HL-60 (cell line): ENCODE results near the gene ARL5C.

Source experiments
- DNase-seq, 2 experiments: peaks; one replicate each; pipeline ENCODE4 v3.0.0-alpha.2; 2010 to 2020; ENCODE audit warnings: low read depth in 1 of 2, low spot score in 1 of 2
- H3K27ac ChIP-seq: fragments of 250-450 bp; sonication (Bioruptor Pico); replicated peaks from 2 replicates; pipeline ENCODE4 v1.5.1; 2020; ENCODE audit warnings: mild to moderate bottlenecking, moderate library complexity
- H3K27me3 ChIP-seq: fragments of 250-450 bp; sonication (Bioruptor Pico); 2 replicates; pipeline ENCODE4 v1.5.1; 2021; ENCODE audit warnings: mild to moderate bottlenecking, moderate library complexity; ENCODE audit not compliant: insufficient read depth, poor library complexity, severe bottlenecking
- H3K4me3 ChIP-seq: replicated peaks from 2 replicates; pipeline ENCODE4 v1.5.1; 2011; ENCODE audit warnings: mild to moderate bottlenecking, control low read depth, low read length; ENCODE audit not compliant: insufficient read depth
- GABPA ChIP-seq: IDR thresholded peaks from 2 replicates; pipeline ENCODE4 v1.6.1; 2012; ENCODE audit warnings: low read depth
- POLR2AphosphoS5 ChIP-seq: IDR thresholded peaks from 2 replicates; pipeline ENCODE4 v1.6.1; 2012; ENCODE audit warnings: low read depth
- REST ChIP-seq: IDR thresholded peaks from 2 replicates; pipeline ENCODE4 v1.6.1; 2012; ENCODE audit warnings: low read depth; ENCODE audit not compliant: insufficient replicate concordance
- SPI1 ChIP-seq: IDR thresholded peaks from 2 replicates; pipeline ENCODE4 v1.6.1; 2012; ENCODE audit warnings: low read depth, mild to moderate bottlenecking, borderline replicate concordance
- TF ChIP-seq, protein P1 (sequence below): IDR thresholded peaks from one replicate; pipeline ENCODE4 v1.5.1; 2011; ENCODE audit warnings: low read length, control low read depth, inconsistent platforms; ENCODE audit not compliant: insufficient read depth

The ARL5C gene

DNA sequence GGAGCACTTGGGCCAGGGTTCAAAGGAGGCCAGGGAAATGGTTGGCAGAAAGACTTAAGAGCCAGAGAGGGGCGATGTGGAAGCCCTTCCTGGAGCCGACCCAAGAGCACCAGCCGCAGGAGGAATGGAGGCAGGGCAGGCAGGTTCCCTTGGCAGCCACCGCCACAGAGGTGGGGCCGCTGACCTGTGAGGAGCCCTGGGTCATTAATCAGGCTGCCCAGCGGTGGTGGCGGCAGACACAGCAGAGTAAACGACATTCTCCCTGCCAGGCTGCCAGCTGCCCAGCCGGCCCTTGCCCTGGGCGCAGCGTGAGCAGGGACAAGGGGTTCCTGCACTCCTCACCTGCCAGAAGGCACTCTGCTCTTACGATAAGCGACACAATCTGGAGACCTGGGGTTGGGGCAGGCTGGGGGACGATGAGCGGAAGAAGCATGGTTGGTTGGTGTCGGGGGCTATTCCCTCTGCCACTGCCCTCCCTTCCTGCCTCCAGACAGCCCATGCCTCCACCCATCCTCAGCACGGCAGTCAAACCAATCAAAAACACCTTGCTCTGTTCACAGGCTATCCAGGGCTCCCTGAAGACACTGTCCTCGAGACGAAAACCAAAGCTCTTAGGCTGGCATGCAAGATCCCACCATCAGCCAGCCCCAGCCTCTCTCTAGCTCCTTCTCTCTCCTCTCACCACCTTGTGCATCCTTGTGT lies 55.4 kb downstream of the ARL5C start:
- H3K4me3 ChIP-seq, result no peak overlapping the region
- no peak for DNase-seq
- no peak for TF ChIP-seq GABPA
- TF ChIP-seq, protein P1, sequence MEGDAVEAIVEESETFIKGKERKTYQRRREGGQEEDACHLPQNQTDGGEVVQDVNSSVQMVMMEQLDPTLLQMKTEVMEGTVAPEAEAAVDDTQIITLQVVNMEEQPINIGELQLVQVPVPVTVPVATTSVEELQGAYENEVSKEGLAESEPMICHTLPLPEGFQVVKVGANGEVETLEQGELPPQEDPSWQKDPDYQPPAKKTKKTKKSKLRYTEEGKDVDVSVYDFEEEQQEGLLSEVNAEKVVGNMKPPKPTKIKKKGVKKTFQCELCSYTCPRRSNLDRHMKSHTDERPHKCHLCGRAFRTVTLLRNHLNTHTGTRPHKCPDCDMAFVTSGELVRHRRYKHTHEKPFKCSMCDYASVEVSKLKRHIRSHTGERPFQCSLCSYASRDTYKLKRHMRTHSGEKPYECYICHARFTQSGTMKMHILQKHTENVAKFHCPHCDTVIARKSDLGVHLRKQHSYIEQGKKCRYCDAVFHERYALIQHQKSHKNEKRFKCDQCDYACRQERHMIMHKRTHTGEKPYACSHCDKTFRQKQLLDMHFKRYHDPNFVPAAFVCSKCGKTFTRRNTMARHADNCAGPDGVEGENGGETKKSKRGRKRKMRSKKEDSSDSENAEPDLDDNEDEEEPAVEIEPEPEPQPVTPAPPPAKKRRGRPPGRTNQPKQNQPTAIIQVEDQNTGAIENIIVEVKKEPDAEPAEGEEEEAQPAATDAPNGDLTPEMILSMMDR, result no peak
- no peak for TF ChIP-seq REST
- TF ChIP-seq SPI1, result no peak
- no peak for TF ChIP-seq POLR2AphosphoS5
- no peak overlapping the region for H3K27ac ChIP-seq
- no peaks in the 10 kb centered on the region for H3K27me3 ChIP-seq

- DNase-seq, result no peak
- TF ChIP-seq, protein P1, result no peak
- TF ChIP-seq GABPA, result no peak
- TF ChIP-seq SPI1, result no peak
- no peak for TF ChIP-seq POLR2AphosphoS5
- TF ChIP-seq REST, result no peak
- Histone ChIP-seq H3K27me3 (no peaks in the 10 kb centered on the region), H3K27ac (no peak overlapping the region), H3K4me3 (no peak overlapping the region)
Observed at GRCh38 chr17:39108461-39109375, 57.2 kb downstream of the ARL5C start.

GRCh38 chr17:39107973-39108372 lies 58.0 kb downstream of the ARL5C start:
- Histone ChIP-seq H3K27me3 (no peaks in the 10 kb centered on the region), H3K4me3 (no peak overlapping the region), H3K27ac (no peak overlapping the region)
- DNase-seq, result no peak
- TF ChIP-seq, protein P1, result no peak
- TF ChIP-seq GABPA (no peak), POLR2AphosphoS5 (no peak), REST (no peak), SPI1 (no peak)
